Measurements from ENCODE around the gene SFMBT1. TPM values are rescaled to one million over a fixed set of nuclear protein-coding genes. Genes with fewer than 3 reads are reported as not detected.
"Not testable (repeated sequence)": the region's sequence is repeated elsewhere in the genome, so short reads cannot be mapped to it uniquely, and the experiment has no call there.

SFMBT1 gene
- total RNA-seq, 1 donor from 2014 or later: 6.5 TPM

DNA sequence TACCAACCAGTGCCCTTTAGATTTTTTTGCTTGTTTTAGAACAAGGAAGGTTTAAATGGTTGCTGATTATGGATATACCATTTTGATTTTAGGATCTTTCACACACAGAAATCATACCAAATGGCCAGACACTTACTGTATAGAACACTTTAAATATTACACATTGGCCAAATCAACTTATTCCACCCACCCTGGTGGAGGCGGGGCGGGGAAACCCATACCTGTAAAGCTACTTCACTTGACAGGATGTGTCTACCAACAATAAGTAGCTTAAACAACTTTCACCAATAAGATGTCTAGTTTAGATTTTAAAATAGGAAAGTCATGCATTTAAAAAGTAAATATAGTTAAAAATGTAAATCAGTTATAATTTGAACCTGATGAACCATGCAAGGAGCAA, 17.0 kb upstream of the SFMBT1 start:
- Mint-ChIP-seq H3K27ac (ENCODE audit: unreplicated experiment) (no peak overlapping the region), H3K4me3 (ENCODE audit: unreplicated experiment) (no peak overlapping the region), H3K27me3 (ENCODE audit: unreplicated experiment) (no peaks in the 10 kb centered on the region), H3K9me3 (ENCODE audit: unreplicated experiment) (no peaks in the 10 kb centered on the region), H3K36me3 (ENCODE audit: unreplicated experiment) (peaks cover 6% of the 10 kb centered on the region), H3K4me1 (ENCODE audit: low read depth, unreplicated experiment) (peaks cover 2% of the 10 kb centered on the region)
- TF ChIP-seq, protein P1, sequence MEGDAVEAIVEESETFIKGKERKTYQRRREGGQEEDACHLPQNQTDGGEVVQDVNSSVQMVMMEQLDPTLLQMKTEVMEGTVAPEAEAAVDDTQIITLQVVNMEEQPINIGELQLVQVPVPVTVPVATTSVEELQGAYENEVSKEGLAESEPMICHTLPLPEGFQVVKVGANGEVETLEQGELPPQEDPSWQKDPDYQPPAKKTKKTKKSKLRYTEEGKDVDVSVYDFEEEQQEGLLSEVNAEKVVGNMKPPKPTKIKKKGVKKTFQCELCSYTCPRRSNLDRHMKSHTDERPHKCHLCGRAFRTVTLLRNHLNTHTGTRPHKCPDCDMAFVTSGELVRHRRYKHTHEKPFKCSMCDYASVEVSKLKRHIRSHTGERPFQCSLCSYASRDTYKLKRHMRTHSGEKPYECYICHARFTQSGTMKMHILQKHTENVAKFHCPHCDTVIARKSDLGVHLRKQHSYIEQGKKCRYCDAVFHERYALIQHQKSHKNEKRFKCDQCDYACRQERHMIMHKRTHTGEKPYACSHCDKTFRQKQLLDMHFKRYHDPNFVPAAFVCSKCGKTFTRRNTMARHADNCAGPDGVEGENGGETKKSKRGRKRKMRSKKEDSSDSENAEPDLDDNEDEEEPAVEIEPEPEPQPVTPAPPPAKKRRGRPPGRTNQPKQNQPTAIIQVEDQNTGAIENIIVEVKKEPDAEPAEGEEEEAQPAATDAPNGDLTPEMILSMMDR (IDR thresholded peaks at IDR 0.05; ENCODE audit: partially characterized antibody, unreplicated experiment): no peak
- no peak for DNase-seq

DNA sequence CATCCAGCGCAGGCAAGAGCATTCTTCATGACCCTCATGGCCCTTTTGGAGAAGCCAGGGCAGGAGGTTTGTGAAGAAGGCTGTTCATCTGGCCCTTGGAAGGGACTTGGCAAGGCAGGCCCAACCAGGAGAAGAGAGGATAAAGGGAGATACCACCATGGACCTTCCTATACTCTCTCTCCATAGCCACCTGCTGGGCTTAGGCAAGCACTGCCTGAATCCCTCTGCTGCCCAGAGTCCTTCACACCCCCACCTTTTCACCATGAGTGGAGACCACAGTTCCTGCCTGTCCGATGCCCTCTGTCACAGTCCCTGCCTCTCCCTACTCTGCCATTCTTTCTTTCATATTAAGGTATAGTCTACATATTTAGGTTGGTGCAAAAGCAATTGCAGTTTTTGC, 10.6 kb upstream of the SFMBT1 start:
- H3K4me1 Mint-ChIP-seq (ENCODE audit: low read depth, unreplicated experiment): no peaks in the 10 kb centered on the region
- TF ChIP-seq, protein P1 (IDR thresholded peaks at IDR 0.05; ENCODE audit: partially characterized antibody, unreplicated experiment): no peak
- no peaks in the 10 kb centered on the region for H3K36me3 Mint-ChIP-seq (ENCODE audit: unreplicated experiment)
- no peak for DNase-seq
- peaks cover 2% of the 10 kb centered on the region for H3K27me3 Mint-ChIP-seq (ENCODE audit: unreplicated experiment)
- H3K4me3 Mint-ChIP-seq (ENCODE audit: unreplicated experiment): no peak overlapping the region
- no peaks in the 10 kb centered on the region for H3K9me3 Mint-ChIP-seq (ENCODE audit: unreplicated experiment)
- H3K27ac Mint-ChIP-seq (ENCODE audit: unreplicated experiment): no peak overlapping the region

DNA sequence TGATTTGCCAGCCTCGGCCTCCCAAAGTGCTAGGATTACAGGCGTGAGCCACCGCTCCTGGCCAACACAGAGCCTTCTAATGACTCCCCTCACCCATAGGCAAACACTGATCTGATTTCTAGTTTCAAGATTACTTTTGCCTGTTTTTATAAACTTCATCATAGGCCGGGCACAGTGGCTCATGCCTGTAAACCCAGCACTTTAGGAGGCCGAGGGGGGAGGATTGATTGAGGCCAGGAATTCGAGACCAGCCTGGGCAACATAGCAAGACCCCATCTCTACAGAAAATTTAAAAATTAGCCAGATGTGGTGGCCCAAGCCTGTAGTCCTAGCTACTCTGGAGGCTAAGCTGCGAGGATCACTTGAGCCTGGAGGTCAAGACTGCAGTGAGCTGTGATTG, 8.4 kb upstream of the SFMBT1 start:
- not testable (repeated sequence) for H3K4me1 Mint-ChIP-seq (ENCODE audit: low read depth, unreplicated experiment); H3K4me3 Mint-ChIP-seq (ENCODE audit: unreplicated experiment); H3K9me3 Mint-ChIP-seq (ENCODE audit: unreplicated experiment); H3K36me3 Mint-ChIP-seq (ENCODE audit: unreplicated experiment); H3K27me3 Mint-ChIP-seq (ENCODE audit: unreplicated experiment); DNase-seq; H3K27ac Mint-ChIP-seq (ENCODE audit: unreplicated experiment)

DNA sequence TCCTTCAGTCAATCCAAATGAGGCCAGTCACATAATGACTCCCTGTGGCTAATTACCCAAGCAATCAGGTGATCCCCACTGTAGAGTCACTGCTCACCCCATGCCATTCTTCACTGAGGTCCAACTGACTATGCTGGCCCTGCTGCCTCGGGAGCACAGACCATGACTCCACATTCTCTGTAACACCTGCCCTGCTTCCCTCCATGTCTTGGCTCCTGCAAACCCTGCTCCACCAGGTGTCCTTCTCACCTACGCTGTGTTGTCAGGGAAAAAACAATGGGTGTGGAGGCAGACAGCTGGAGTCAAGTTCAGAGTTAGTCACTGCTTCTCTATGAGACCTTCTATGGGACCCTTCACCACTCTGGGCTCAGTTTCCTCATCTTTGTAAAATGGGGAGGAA, 6.1 kb upstream of the SFMBT1 start:
- Mint-ChIP-seq H3K4me1 (ENCODE audit: low read depth, unreplicated experiment) (no peaks in the 10 kb centered on the region), H3K36me3 (ENCODE audit: unreplicated experiment) (peaks cover 4% of the 10 kb centered on the region), H3K9me3 (ENCODE audit: unreplicated experiment) (peaks cover 5% of the 10 kb centered on the region), H3K4me3 (ENCODE audit: unreplicated experiment) (no peak overlapping the region), H3K27ac (ENCODE audit: unreplicated experiment) (no peak overlapping the region), H3K27me3 (ENCODE audit: unreplicated experiment) (peaks cover 7% of the 10 kb centered on the region)
- TF ChIP-seq, protein P1 (IDR thresholded peaks at IDR 0.05; ENCODE audit: partially characterized antibody, unreplicated experiment): no peak
- DNase-seq: no peak

DNA sequence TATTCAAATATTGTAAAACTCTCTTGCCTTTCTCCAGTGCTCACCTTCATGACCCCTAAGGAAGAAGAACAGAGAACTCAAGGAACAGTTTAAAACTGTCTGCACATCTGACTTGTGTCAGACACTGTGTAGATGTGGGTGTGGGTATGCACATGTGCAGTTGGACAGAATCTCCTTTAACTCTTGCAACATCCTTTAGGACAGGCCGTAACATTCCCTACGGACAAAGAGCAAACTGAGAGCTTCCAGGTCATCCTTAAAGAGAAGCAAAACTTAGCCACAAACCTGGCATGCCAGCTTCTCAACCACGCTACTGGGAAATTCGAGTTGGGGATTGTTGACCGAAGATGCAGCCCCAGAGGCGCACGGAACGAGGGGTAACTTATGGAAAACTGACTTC, 4.1 kb upstream of the SFMBT1 start:
- peaks cover 7% of the 10 kb centered on the region for H3K27me3 Mint-ChIP-seq (ENCODE audit: unreplicated experiment)
- no peak for DNase-seq
- TF ChIP-seq, protein P1 (IDR thresholded peaks at IDR 0.05; ENCODE audit: partially characterized antibody, unreplicated experiment): no peak
- no peak overlapping the region for H3K27ac Mint-ChIP-seq (ENCODE audit: unreplicated experiment)
- H3K4me3 Mint-ChIP-seq (ENCODE audit: unreplicated experiment): no peak overlapping the region
- no peaks in the 10 kb centered on the region for H3K4me1 Mint-ChIP-seq (ENCODE audit: low read depth, unreplicated experiment)
- peaks cover 4% of the 10 kb centered on the region for H3K36me3 Mint-ChIP-seq (ENCODE audit: unreplicated experiment)
- H3K9me3 Mint-ChIP-seq (ENCODE audit: unreplicated experiment): peaks cover 6% of the 10 kb centered on the region

Data from glutamatergic neuron (in vitro differentiated cells).